ENCODE measurements around the gene EEF1G.

DNA sequence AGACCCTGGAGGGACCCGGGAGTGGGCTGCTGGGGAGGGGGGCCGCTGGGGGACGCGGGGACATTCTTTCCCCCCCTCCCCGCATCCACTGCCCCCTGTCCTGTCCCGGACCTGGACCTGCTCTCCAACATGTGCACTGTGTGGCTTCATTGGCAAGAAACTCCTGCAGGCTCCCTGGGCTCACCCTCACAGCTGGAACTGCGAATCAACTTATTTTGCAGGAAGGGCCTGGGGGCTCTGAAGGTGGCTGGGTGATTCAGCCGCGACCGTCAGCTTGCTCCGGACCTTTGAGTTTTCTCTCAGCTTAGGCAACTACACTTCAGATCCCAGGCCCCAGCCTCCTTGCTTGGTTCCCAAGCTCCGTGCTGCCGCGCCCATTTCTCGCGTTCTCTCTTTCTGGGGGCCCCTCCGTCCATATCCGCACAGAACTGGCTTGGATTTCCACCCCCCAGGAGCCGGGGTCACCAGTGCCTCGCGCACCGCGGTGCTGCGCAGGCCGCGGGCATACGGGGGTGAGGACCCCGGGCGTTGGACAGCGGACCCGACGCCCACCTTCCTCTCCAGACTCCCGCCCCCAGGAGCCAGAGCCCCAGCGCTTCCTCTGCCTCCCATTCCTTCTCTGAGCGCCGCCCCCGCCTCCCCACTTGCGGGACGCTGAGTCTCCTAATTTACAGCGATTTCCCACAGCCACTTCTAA lies 26.6 kb downstream of the EEF1G start:
- no peak for TF ChIP-seq CTCF (IDR thresholded peaks at IDR 0.05)
- TF ChIP-seq POLR2A (IDR thresholded peaks at IDR 0.05), result no peak
